Upper lobe of left lung (tissue), 4 donors: ENCODE results near the gene BPIFB4.

Experiments
- POLR2A ChIP-seq, 4 donors: fragments of 450-650 bp; IDR thresholded peaks; one replicate each; pipeline ENCODE4 v1.5.1; 2016 to 2017; ENCODE audit warnings: antibody characterized with exemption in 4 of 4, mild to moderate bottlenecking in 2 of 4
- TF ChIP-seq, protein P1 (sequence below), 6 experiments: fragments of 450-650 bp in 4 of 6; fragments of 200-600 bp in 2 of 6; sonication (generic) in 2 of 6; IDR thresholded peaks; one replicate each; pipeline ENCODE4 v1.5.1; 2016 to 2019; ENCODE audit warnings: antibody characterized with exemption in 6 of 6

DNA sequence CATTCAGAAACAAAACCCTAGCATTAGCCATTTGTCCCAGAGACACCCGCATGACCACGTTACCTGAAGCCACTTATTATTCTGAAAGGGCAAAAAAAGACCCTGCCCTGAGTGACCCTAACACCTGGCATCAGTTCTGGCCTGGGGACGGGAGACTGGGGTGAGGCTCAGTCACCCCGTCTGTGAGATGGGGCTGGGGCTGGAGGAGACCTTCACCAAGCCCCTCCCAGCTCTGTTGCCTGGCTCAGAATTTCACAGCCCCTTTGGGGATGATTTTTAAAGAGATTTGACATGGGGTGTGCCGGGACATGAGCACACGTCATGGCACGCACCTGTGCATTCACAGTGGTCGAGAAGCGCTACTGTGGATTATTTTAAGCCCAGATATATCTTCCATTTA lies 49.4 kb upstream of the BPIFB4 start:
- TF ChIP-seq, protein P1, sequence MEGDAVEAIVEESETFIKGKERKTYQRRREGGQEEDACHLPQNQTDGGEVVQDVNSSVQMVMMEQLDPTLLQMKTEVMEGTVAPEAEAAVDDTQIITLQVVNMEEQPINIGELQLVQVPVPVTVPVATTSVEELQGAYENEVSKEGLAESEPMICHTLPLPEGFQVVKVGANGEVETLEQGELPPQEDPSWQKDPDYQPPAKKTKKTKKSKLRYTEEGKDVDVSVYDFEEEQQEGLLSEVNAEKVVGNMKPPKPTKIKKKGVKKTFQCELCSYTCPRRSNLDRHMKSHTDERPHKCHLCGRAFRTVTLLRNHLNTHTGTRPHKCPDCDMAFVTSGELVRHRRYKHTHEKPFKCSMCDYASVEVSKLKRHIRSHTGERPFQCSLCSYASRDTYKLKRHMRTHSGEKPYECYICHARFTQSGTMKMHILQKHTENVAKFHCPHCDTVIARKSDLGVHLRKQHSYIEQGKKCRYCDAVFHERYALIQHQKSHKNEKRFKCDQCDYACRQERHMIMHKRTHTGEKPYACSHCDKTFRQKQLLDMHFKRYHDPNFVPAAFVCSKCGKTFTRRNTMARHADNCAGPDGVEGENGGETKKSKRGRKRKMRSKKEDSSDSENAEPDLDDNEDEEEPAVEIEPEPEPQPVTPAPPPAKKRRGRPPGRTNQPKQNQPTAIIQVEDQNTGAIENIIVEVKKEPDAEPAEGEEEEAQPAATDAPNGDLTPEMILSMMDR (IDR thresholded peaks at IDR 0.05), result no peak
- no peak for TF ChIP-seq POLR2A (IDR thresholded peaks at IDR 0.05)
